Skeletal muscle tissue (tissue), 4 donors: ENCODE measurements around the gene ZBTB9. TPM values are rescaled to one million over a fixed set of nuclear protein-coding genes. Genes with fewer than 3 reads are reported as not detected.

ENCODE experiments used
- H3K27ac ChIP-seq: one replicate; pipeline ENCODE4 v1.7.0; 2013; ENCODE audit warnings: mild to moderate bottlenecking, low read depth, low read length, inconsistent platforms
- H3K27me3 ChIP-seq, 3 donors: one replicate each; pipeline ENCODE4 v1.7.0; 2013; ENCODE audit warnings: low read length in 3 of 3; ENCODE audit not compliant: control insufficient read depth in 3 of 3, insufficient read depth in 3 of 3
- H3K36me3 ChIP-seq, 3 donors: one replicate each; pipeline ENCODE4 v1.7.0; 2013; ENCODE audit warnings: low read length in 3 of 3; ENCODE audit not compliant: control insufficient read depth in 3 of 3, insufficient read depth in 3 of 3
- H3K4me1 ChIP-seq, 3 donors: one replicate each; pipeline ENCODE4 v1.7.0; 2013; ENCODE audit warnings: low read length in 3 of 3, mild to moderate bottlenecking in 3 of 3; ENCODE audit not compliant: control insufficient read depth in 3 of 3, insufficient read depth in 3 of 3
- H3K4me3 ChIP-seq, 3 donors: one replicate each; pipeline ENCODE4 v1.7.0; 2013; ENCODE audit warnings: low read length in 3 of 3
- H3K9ac ChIP-seq, 3 donors: one replicate each; pipeline ENCODE4 v1.7.0; 2013; ENCODE audit warnings: low read length in 3 of 3, mild to moderate bottlenecking in 3 of 3, moderate library complexity in 2 of 3, low read depth in 1 of 3
- H3K9me3 ChIP-seq, 3 donors: one replicate each; pipeline ENCODE4 v1.7.0; 2013; ENCODE audit warnings: low read length in 3 of 3; ENCODE audit not compliant: control insufficient read depth in 3 of 3
- total RNA-seq: library from RNA; depleted of rRNA; stranded (reverse); fragments of >200 nt; gene quantifications from one replicate; pipeline ENCODE4 v1.2.3, GENCODE V29; 2014
- donor health status: Osteomylitis.

The ZBTB9 gene
- total RNA-seq, 1 donor from 2014 or later, result 11.0 TPM

DNA sequence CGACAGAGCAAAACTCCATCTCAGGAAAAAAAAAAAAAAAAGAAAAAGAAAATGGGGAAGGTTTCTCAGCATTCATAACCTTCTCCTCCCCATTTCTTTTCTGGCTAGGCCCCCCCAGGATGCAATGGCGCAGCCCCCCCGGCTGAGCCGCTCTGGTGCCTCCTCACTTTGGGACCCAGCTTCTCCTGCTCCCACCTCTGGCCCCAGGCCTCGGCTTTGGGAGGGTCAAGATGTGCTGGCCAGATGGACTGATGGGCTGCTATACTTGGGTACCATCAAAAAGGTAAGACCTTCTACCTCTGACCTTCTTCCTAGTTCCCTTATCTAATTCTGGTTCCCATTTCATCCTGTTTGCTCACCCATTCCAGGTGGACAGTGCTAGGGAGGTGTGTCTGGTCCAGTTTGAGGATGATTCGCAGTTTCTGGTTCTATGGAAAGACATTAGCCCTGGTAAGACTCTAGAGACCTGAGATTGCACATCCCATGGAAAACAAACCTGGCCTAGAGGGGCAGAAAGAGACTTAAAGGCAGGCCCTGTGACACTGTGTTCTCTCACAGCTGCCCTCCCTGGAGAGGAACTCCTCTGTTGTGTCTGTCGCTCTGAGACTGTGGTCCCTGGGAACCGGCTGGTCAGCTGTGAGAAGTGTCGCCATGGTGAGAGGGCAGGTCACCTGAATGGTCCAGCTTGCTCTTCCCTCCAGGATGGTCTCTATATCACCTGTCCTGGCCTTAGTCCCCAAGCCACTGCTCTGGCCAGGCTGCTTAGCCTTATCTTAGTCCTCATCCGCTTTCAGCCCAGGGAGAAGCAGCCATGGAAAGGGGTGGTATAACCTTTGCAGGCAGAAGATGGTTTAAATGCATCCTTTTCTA, 42.0 kb upstream of the ZBTB9 start:
- peak overlapping the region in 1 of 3 donors; percentile 78 for H3K9ac ChIP-seq
- peak overlapping the region; percentile 94 for H3K27ac ChIP-seq
- peaks cover 39 to 45% (median 41%) of the 10 kb centered on the region in 3 donors for H3K36me3 ChIP-seq
- peaks cover 29 to 47% (median 34%) of the 10 kb centered on the region in 3 donors for H3K4me1 ChIP-seq
- H3K4me3 ChIP-seq, result peak overlapping the region in 2 of 3 donors; percentile 1 to 38
- H3K27me3 ChIP-seq, result no peaks in the 10 kb centered on the region
- no peaks in the 10 kb centered on the region for H3K9me3 ChIP-seq

- Histone ChIP-seq H3K4me1 (peaks cover 35 to 54% (median 42%) of the 10 kb centered on the region in 3 donors), H3K9me3 (no peaks in the 10 kb centered on the region), H3K27ac (no peak overlapping the region), H3K9ac (no peak overlapping the region), H3K36me3 (peaks cover 39 to 45% (median 41%) of the 10 kb centered on the region in 3 donors), H3K27me3 (no peaks in the 10 kb centered on the region), H3K4me3 (no peak overlapping the region)
Observed at GRCh38 chr6:33413241-33414120, 40.9 kb upstream of the ZBTB9 start.

DNA sequence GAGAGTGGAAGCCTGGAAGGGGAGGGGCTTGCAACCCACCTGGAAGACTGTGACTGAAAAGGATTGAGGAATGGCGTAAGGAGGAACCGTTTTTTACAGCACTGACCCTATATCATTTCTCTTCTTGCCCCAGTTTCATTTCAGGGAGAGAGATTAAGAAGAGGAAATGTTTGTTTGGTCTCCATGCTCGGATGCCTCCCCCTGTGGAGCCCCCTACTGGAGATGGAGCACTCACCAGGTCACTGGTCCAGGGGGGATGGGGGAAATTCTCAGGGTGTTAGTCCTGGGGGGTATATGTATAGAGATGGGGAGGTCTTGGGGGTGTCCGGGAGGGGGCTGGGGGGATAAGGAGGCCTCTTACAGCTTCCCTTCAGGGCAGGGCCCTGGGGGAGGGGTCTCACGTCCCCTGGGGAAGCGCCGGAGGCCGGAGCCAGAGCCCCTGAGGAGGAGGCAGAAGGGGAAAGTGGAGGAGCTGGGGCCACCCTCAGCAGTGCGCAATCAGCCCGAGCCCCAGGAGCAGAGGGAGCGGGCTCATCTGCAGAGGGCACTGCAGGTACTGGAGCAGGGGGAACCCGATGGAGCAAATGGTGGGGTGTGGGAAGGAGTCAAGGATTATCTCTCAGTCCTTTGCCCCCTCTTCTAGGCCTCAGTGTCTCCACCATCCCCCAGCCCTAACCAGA, 39.6 kb upstream of the ZBTB9 start:
- Histone ChIP-seq H3K4me3 (no peak overlapping the region), H3K27me3 (no peaks in the 10 kb centered on the region), H3K9ac (no peak overlapping the region), H3K9me3 (no peaks in the 10 kb centered on the region), H3K27ac (no peak overlapping the region), H3K36me3 (peaks cover 39 to 45% (median 41%) of the 10 kb centered on the region in 3 donors), H3K4me1 (peaks cover 37 to 56% (median 48%) of the 10 kb centered on the region in 3 donors)

DNA sequence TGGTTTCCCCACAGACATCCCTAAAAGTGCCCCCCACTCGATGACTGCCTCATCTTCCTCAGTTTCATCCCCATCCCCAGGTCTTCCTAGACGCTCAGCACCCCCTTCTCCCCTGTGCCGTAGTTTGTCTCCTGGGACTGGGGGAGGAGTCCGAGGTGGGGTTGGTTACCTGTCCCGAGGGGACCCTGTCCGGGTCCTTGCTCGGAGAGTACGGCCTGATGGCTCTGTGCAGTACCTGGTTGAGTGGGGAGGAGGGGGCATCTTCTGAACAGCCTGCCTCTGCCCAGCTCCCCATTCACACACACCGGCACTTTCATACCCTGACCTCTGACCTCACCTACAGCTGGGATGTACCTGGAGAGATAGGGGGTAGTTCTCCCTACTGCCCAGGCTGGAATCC, 38.5 kb upstream of the ZBTB9 start:
- Histone ChIP-seq H3K4me1 (peaks cover 35 to 53% (median 46%) of the 10 kb centered on the region in 3 donors), H3K9ac (no peak overlapping the region), H3K9me3 (no peaks in the 10 kb centered on the region), H3K4me3 (no peak overlapping the region), H3K36me3 (peaks cover 39 to 45% (median 41%) of the 10 kb centered on the region in 3 donors), H3K27me3 (no peaks in the 10 kb centered on the region), H3K27ac (no peak overlapping the region)

DNA sequence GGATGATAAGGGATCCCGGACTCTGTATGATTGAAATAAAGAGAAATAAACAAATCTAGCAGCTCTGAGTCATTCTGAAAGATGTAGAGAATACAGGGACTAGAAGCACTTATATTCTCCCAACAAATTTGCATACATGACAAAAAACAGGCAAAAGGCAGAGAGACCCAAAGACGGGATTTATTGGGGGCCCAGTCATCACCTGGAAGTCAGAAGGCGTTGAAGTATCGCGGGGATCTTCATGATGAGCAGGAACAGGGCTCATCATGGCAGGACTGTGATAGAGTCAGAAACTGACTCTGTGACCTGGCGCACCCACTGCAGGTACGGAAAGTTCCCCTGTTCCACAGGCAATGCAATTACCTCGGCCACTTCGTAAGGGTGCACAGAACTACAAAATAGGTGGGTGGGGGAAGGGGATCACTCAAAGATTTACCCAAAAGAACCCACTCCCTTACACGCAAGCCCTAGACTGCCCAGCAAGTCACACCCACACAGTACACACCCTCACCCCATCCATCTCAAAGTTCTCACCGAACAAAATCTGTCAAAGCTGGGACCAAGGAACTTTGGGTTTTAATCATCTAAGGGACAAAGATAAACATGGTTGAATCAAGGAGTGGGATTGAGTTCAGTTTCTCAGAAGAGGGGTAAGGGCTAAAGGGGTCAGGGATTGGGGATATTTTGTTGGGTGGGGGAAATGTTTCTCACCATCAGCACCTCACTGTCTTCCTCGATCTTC, 37.8 kb upstream of the ZBTB9 start:
- Histone ChIP-seq H3K27ac (peak overlapping the region; percentile 17), H3K27me3 (no peaks in the 10 kb centered on the region), H3K36me3 (peaks cover 39 to 45% (median 41%) of the 10 kb centered on the region in 3 donors), H3K9me3 (no peaks in the 10 kb centered on the region), H3K4me1 (peaks cover 33 to 49% (median 42%) of the 10 kb centered on the region in 3 donors), H3K9ac (peak overlapping the region in 2 of 3 donors; percentile 44 to 84), H3K4me3 (peak overlapping the region; percentile 89 to 91 (median 90))

- H3K27me3 ChIP-seq, result no peaks in the 10 kb centered on the region
- H3K4me1 ChIP-seq, result peaks cover 27 to 42% (median 37%) of the 10 kb centered on the region in 3 donors
- peak overlapping the region; percentile 89 to 91 (median 90) for H3K4me3 ChIP-seq
- H3K9me3 ChIP-seq, result no peaks in the 10 kb centered on the region
- H3K36me3 ChIP-seq, result peaks cover 38 to 44% (median 39%) of the 10 kb centered on the region in 3 donors
- peak overlapping the region; percentile 71 to 84 (median 74) for H3K9ac ChIP-seq
- H3K27ac ChIP-seq, result peak overlapping the region; percentile 92
Observed at GRCh38 chr6:33417128-33417902, 37.1 kb upstream of the ZBTB9 start.

- Histone ChIP-seq H3K4me3 (peak within 1 kb of the TSS; percentile 89 to 91 (median 90)), H3K27ac (peak within 1 kb of the TSS; percentile 92), H3K4me1 (peaks cover 27 to 34% (median 31%) of the 10 kb centered on the region in 3 donors), H3K9ac (peak within 1 kb of the TSS; percentile 71 to 92 (median 89)), H3K27me3 (no peaks in the 10 kb centered on the region), H3K36me3 (peaks cover 30 to 36% (median 31%) of the 10 kb centered on the region in 3 donors), H3K9me3 (no peaks in the 10 kb centered on the region)
Observed at GRCh38 chr6:33417903-33418689, 36.3 kb upstream of the ZBTB9 start, which contains the start of gene CUTA. TSS of gene CUTA (minus strand) at chr6:33418107. CDS start at chr6:33418000, 107 bp downstream.

DNA sequence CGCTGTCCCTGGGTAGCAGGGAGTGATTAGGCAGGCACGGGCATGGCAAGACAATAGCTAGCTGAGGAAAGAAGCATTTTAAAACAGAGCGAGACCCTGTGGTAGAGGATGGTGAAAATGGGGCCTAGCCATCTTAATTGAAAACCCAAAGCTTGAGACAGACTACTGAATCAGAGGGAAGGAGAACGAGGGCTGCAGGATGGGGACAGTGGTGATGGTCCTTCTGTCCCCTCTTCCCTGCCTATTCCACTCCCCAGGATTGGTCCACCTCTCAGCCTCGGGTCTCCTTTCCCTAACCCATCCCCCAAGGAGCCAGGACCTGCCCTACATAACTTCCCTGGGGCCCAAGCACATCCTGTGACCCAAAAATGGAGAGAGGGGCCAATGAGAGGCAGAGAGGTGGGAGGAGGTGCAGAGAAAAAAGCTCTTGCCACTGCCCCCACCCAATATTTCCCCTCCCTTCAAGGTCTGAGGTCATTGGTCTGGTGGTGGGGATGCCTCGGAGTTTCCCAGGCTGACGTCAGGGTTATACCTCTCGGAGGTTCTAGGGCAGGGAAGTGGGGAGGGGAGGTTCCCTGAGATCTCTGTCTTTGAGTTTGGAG, 35.6 kb upstream of the ZBTB9 start:
- peaks cover 24 to 29% (median 24%) of the 10 kb centered on the region in 3 donors for H3K36me3 ChIP-seq
- H3K9me3 ChIP-seq, result no peaks in the 10 kb centered on the region
- H3K9ac ChIP-seq, result peak overlapping the region; percentile 71 to 92 (median 89)
- H3K4me3 ChIP-seq, result peak overlapping the region; percentile 89
- H3K27me3 ChIP-seq, result peaks cover 0 to 5% (median 0%) of the 10 kb centered on the region in 3 donors
- H3K27ac ChIP-seq, result peak overlapping the region; percentile 92
- peaks cover 27 to 32% (median 31%) of the 10 kb centered on the region in 3 donors for H3K4me1 ChIP-seq
